CD8-positive, alpha-beta memory T cell (primary cell): ENCODE measurements around the gene PRCP. TPM values are rescaled to one million over a fixed set of nuclear protein-coding genes. Genes with fewer than 3 reads are reported as not detected.

Source experiments
- polyA plus RNA-seq: library from polyadenylated mRNA; unstranded; fragments of 300-500 nt; fragmentation: Illumina TruSeq; gene quantifications from one replicate; pipeline ENCODE4 v1.2.3, GENCODE V29; 2021
- total RNA-seq, 2 experiments: library from RNA; stranded (reverse); gene quantifications; one replicate each; pipeline ENCODE4 v1.2.3, GENCODE V29; 2021

PRCP gene
- total and polyA plus RNA-seq, 3 experiments from 2014 or later, result 26.5 to 37.1 (median 27.1) TPM

Other genes with a start within 250 kb of the PRCP start
- not detected for gene FAM181B, start 166.6 kb downstream of the PRCP start, total RNA-seq
- gene FAM181B, start 166.6 kb downstream of the PRCP start, polyA plus RNA-seq, result not detected
- 10 to 100 TPM; 23.8 to 27.8 TPM for gene DDIAS, start 1.3 kb upstream of the PRCP start, total RNA-seq
- 1.6 TPM for gene DDIAS, start 1.3 kb upstream of the PRCP start, polyA plus RNA-seq
- 10 to 100 TPM; 15.7 to 17.1 TPM for gene RAB30, start 171.5 kb upstream of the PRCP start, total RNA-seq
- 5.1 TPM for gene RAB30, start 171.5 kb upstream of the PRCP start, polyA plus RNA-seq